HG03439 (cell line): ENCODE data around the gene GDF2.

Experiments
- ATAC-seq: cut with Tn5 transposase; IDR thresholded peaks from one replicate; pipeline ENCODE4 v1.9.1; 2021; ENCODE audit warnings: mild to moderate bottlenecking, moderate library complexity; ENCODE audit not compliant: unreplicated experiment

Gene GDF2

DNA sequence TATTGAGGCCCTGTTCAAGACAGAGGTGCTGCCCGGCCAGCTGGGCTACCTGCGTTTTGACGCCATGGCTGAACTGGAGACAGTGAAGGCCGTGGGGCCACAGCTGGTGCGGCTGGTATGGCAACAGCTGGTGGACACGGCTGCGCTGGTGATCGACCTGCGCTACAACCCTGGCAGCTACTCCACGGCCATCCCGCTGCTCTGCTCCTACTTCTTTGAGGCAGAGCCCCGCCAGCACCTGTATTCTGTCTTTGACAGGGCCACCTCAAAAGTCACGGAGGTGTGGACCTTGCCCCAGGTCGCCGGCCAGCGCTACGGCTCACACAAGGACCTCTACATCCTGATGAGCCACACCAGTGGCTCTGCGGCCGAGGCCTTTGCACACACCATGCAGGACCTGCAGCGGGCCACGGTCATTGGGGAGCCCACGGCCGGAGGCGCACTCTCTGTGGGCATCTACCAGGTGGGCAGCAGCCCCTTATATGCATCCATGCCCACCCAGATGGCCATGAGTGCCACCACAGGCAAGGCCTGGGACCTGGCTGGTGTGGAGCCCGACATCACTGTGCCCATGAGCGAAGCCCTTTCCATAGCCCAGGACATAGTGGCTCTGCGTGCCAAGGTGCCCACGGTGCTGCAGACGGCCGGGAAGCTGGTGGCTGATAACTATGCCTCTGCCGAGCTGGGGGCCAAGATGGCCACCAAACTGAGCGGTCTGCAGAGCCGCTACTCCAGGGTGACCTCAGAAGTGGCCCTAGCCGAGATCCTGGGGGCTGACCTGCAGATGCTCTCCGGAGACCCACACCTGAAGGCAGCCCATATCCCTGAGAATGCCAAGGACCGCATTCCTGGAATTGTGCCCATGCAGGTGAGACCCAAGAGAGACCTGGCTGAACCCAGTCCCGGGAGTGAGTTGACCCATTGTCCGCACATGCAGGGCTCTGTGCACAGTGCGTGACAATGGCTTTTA lies 28.7 kb downstream of the GDF2 start:
- no peak for ATAC-seq

DNA sequence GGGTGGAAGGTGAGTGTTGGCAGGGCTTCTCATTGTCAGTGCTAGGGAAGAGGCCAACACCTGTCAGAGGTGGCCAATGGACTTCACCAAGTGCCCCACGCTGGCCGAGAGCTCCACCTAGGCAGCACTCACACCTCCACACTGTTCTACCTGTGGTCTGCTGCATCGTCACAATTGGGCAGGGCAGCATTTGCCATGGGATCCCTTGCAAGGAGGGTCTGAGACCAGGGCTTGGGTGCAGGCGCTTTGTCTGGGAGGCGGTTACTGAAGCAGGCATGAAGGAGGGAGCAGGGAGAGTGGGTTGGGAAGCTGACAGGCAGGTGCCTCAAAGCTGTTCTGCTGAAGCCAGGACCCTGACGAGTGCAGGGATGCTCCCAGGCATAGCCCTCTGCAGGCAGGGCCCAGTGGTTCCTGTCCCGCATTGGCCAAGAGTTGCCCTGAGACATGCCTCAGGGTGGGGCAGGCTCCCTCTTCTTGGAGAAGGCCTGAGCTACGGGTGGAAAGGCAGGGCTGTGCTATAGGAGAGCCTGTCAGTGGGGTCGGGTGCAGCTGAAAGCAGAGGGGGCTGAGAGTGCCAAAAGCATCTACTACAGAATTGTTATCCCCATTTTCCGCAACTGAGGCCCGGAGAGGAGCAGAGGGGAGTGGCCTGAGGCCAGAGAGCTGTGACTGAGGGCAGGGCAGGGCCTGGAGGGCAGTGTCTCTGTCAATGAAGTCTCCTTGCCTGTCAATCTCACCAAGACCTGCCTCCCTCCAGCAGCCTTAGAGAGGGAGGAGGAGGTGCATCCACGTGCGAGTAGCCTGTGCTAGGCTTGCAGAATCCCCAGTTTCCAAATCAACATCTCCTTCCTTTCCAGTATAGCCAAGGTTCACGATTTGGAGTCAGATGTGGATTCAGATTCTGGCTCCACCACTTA lies 29.9 kb downstream of the GDF2 start:
- no peak for ATAC-seq

DNA sequence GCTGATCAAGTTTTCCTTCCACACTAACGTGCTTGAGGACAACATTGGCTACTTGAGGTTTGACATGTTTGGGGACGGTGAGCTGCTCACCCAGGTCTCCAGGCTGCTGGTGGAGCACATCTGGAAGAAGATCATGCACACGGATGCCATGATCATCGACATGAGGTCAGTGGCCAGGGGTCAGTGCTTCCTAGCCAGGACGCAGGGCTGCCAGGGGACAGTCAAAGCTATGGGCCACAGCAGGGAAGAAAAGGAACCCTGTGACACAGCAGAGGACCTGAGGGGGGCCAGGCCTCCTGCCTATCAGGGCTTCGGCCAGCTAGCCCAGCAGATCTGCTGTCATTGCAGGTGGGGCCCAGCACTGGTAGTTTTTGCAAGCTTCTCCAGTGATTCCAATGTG lies 31.1 kb downstream of the GDF2 start:
- ATAC-seq: no peak

DNA sequence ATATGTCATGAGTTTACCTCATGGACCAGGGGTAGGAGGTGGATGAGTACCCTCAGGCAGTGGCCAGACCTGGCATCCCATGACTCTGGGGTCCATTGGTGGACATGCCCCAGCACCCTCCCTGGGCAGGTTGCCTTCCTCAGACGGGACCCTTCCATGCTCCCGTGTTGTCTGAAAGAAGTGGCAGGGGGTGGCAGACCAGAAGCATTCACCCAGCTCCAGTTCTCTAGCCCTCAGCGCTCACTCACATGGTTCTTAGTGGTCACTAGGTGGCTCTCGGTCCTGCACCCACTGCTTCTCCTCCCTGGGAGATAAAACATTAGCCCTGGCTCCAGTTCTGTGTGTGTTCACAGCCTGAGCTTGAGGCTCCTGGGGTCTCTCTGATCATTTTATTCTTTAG lies 31.9 kb downstream of the GDF2 start:
- no peak for ATAC-seq

DNA sequence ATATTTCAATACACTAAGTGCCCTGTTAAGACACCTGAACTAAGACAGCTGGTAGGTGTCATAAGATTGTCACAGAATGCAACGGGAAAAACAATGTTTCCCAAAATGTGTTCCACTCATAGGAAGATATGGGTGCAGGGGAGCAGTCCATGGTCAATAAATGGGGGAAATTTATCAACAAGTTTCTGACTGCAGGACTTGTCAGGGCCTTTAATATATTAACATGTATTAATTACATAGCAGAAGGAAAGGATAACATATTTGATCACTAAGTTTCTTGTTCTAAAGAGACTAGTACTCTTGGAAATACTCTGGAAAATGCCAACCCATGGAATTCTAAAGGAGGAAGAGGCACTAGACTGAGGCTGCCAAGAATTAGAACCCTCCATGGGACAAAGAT lies 32.6 kb downstream of the GDF2 start:
- no peak for ATAC-seq

DNA sequence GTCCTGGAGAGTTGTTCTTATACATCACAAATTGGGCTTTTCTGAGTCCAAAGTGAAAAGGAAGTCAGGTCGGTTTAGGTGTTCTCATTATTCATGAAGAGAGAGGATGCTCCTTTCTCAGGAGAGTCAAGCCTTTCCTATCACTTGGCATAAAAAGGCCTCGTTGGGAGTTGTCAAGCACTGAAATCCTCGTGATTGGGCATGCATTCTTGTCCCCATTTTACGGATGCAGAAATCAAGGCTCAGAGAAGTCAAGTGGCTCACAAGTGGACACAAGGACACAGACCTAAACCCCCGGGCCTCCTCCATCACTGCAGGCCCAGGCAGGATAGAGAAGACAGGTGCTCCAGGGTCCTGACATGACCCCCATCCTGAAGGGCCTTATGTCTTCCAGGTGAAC lies 34.5 kb downstream of the GDF2 start:
- ATAC-seq: no peak

DNA sequence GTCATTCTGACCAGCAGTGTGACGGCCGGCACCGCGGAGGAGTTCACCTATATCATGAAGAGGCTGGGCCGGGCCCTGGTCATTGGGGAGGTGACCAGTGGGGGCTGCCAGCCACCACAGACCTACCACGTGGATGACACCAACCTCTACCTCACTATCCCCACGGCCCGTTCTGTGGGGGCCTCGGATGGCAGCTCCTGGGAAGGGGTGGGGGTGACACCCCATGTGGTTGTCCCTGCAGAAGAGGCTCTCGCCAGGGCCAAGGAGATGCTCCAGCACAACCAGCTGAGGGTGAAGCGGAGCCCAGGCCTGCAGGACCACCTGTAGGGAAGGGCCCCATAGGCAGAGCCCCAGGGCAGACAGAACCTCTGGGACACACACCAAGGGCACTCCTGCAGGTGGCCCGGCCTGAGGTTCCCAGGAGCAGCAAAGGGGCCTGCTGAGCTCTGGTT lies 34.9 kb downstream of the GDF2 start:
- no peak for ATAC-seq

DNA sequence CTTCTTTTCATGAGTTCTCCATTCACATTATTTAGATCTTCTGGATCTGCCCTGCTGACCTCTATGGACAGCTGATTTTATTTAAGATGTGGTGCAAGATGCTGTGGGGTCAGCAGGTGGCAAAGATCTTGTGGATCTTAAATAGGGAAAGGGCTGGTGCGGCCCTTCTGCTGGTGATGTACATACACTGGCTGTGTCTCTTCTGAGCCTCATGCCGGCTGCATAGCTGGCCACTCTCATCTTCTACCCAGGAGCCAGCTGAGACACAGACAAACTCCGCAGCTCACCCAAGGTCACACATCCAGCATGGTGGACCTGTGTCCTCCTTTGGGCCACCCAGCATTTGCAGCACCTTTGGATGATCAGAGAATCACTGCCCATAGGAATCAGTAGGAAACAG lies 35.7 kb downstream of the GDF2 start:
- ATAC-seq: no peak

DNA sequence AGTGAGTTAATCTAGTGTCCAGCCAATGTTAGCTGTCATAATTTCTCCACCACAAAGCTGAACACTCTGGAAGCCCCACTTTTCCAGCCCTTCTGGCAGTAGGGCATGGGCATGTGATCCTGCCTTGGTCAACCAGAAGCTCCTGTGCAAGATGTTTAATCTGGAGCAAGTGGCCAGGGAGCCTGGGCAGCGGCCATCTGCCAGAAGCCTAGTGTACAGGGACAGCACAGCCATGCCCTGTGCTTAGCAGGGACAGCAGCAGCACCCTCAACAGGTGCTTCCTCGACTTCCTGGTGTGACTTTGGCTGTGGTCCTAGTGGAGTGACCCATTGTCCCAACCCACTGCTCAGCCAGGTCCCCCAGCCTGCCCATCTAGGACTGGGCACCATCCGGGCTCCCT lies 36.2 kb downstream of the GDF2 start:
- no peak for ATAC-seq

DNA sequence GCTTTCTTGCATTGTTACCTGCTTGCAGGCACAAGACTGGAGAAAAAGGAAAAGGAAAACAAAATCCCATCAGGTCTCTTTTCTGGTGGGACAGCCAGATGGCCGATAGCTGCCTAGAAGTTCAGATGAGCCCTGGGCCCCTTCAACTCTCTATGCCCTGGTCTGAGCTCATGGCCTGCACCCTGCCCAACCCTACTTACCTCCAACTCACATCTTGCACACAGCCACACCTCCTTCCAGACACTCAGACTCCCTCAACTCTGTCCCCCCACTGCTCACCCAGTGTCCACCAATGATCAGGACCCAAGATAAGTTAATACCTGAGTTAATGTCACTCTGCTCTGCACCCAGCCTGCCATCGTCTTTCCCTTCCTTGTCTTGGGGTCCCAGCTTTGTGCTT lies 36.8 kb downstream of the GDF2 start:
- no peak for ATAC-seq

DNA sequence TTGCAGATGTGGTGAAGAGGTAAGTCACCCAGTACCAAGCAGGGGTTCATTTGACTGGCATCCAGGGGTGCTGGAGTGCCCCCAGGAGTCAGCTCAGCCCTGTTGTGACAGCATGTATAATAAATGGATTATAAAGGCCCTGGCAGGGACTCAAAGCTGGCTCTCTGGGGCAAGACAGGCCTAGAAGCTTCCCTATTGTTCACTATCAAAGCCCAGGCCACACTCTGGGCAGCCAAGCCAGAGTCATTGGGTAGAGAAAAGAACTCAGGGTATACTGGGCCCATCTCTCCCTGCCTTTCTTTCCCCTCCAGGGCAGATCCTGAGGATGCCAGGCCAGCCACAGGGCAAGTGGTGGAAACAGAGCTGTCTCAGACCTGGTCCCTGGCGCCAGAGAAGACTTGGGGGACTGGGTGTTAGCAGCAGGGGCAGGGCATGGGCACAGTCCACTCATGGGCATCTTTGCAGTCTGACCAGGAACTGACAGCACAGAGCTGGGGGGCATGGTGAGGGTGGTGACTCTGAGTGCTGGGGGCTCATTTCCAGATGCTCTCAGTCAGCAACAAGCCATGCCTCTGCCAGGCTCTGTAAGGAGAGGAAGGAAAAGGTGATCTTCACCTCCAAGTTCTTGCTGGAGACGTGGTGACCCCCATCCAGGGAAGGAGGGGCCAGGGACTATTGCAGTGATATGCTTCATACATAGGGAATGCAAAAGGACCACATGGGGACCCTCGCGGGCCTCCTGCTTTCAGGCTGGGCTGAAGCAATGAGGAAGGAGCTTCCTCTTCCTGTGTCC lies 37.6 kb downstream of the GDF2 start:
- ATAC-seq: no peak

DNA sequence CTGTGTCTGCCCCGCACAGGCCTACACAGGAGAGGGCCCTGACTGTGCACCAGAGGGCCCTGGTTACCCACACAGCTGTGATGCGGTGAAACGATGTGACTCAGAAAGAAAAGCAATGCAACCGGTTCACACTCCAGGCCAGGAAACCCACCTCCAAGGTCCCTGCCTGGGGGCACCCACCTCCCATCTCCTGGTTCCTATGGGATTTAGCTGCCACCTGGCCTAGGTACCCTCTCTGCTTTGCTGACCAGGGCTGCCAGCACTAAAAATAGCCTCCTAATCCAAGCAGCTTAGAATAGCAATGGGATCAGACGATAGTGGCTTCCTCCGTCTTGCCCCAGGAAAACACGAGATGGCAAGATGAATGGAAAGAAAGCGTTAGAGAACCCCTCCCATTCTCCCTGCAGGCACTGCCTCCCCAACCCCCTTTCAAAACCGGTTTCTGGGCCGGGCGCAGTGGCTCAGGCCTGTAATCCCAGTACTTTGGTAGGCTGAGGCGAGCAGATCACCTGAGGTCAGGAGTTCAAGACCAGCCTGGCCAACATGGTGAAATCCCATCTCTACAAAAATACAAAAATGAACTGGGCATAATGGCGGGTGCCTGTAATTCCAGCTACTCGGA lies 38.3 kb downstream of the GDF2 start:
- no peak for ATAC-seq

DNA sequence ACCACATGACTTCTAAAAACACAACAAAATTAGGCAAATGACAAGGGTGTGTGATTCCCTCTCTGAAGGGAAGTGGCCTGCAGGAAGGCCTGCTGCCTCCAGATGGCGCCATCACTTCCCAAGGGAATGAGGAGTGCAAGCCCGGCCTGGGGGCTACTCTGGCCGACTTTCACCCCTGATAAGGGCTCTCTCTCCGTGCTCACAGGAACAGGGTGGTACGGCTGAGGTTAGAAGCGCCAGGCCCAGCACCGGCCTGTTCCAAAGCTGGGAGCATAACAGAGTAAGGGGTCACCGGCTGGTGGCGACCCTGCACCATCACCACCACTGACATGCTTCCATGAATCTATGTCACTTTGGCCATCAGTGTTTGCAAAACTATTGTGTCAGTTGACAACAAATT lies 39.0 kb downstream of the GDF2 start:
- no peak for ATAC-seq

DNA sequence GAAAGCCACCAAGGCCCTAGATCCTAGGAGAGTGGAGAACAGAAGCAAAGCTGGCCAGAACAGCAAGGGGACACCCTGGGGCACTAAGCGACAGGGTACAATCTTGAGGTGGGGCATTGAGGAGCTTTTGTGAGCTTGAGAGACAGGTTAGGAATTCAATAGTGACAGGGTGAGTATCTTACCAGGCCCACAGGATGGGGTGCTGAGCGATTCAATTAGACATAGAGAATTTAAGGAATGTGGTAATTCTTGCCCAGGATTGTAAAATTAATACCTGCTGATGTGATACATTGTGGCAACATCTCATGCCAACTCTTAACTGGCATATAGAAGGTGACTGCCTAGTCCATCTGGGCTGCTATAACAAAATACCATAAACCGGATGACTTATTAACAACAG lies 39.9 kb downstream of the GDF2 start:
- no peak for ATAC-seq

DNA sequence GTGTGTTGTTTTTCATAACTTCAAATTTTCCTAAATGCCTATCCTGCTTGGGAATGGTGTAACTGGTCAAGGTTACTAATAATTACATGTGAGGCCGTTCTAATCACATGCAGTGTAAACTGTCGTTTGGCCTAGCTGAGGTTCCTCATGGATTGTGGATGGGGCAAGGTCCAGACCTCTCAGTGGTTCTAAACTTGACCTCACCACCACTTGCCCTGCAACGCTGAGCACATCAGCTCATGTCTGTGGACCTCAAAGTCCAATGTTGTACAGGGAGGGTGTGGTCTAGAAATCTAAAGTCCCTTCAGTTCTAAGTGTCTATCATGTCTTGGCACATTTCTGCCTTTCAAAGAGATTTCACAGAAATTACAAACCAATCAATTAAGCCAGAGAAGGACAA lies 41.5 kb downstream of the GDF2 start:
- no peak for ATAC-seq

DNA sequence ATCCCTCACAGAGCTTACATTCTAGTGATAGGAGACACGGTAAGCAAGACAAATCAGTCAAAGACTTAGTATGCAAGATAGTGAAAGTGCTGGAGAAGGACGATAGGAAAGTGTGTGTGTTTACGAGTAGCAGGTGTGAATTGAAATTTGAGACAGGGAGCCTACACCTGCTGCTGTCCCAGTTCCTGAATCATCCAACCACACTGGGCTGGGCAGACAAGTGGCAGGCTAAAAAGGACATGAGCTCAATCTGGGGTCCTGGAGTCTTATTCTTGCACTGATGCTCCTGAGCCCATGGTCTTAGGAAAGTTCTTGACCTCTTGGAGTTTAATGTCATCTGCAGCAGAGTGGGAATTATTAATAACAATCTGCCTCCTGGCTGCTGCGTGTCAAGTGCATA lies 42.1 kb downstream of the GDF2 start:
- no peak for ATAC-seq

DNA sequence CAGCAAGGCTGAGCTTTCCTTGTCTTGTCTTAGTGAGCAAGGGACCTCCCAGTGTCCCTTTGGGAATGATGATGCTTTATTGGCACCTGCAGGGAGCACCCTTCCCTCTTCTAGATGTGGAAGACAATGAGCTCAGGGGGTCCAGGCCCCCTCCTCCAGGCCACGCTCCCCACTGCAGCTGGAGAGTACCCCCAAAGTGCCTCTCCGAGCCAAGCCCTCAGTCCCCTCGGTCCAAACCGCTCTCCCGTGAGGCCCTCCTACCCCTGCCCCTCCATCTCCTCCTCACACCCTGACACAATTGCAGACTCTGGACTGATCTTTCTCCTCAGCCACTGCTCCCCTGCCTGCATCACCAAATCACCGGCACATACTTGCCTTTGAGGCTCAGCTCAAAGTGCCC lies 42.7 kb downstream of the GDF2 start:
- ATAC-seq: no peak

DNA sequence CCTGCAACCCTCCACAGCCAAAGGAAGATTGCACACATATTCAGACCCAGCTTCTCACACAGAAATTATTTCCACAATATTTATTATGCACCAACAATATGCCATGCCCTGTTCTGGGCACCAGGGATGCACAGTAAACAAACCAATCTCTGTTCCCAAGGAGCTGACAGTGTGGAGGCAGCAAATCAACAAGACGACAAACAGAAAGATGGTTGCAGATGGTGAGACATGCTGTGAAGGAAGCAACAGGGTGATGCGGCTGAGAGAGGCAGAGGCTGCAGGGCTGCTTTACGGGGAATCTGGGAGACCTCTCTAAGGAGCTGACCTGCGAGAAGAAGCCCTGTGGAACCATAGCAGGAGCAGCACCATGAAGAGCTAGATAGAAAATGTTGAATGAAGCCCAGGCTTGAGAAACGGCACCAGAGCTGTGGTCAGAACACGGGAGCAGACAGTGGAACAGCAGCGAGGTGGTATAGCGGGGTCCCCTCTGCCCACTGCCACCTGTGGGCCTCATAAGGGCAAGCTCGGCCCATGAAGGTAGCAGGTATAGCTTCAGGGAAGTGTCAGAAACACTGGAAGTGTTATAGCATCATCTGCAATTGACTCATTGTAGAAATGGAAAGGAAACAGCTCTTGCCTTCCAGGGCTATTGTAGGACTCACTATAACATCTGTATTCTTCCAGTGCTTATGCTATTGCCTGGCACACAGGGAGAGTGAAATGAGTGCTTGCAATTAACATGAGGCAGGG lies 43.4 kb downstream of the GDF2 start:
- ATAC-seq: no peak

DNA sequence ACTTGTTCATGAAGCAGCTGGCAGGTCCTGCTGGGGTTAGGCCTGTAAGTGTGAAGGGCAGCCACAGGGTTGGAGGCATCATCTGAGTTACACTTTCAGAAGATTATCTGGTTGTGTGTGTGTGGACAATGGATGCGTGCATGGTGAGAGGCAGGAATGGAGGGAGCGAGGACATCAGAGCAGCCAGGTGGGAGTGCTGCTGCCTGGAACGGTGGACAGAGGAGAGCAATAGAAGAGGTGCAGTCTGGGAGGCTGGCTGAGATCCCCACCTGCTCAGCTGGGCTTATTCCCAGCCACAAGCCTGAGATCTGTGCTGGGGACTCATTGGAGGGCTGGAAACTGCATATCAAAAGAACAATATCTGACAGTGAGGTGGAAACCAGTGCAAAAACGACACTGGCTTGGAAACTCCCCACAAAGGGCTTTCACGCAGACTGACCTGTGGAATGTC lies 44.0 kb downstream of the GDF2 start:
- ATAC-seq: no peak
